PFSK-1 (cell line): ENCODE results near the gene IL23A.

Source experiments
- FOXP2 ChIP-seq: optimal IDR thresholded peaks from 2 replicates; pipeline ENCODE3; 2011; ENCODE audit warnings: borderline replicate concordance, control low read depth, inconsistent platforms; ENCODE audit not compliant: insufficient read depth; ENCODE audit errors: extremely low read length, extremely low read depth
- POLR2AphosphoS5 ChIP-seq: IDR thresholded peaks from 2 replicates; pipeline ENCODE4 v1.6.1; 2012; ENCODE audit warnings: low read depth, mild to moderate bottlenecking, control low read depth, low read length, moderate library complexity
- TAF1 ChIP-seq: IDR thresholded peaks from 2 replicates; pipeline ENCODE4 v1.6.1; 2012; ENCODE audit warnings: low read length, control low read depth, borderline replicate concordance; ENCODE audit not compliant: insufficient read depth
- TF ChIP-seq, protein P1 (sequence below), 2 experiments: IDR thresholded peaks; 2 replicates each; pipeline versions ENCODE4 v1.6.1 to v1.8.0; 2011 to 2012; ENCODE audit warnings: low read depth in 2 of 2, low read length in 2 of 2, control low read depth in 1 of 2, inconsistent platforms in 1 of 2, mild to moderate bottlenecking in 1 of 2, moderate library complexity in 1 of 2; ENCODE audit not compliant: insufficient read depth in 1 of 2

DNA sequence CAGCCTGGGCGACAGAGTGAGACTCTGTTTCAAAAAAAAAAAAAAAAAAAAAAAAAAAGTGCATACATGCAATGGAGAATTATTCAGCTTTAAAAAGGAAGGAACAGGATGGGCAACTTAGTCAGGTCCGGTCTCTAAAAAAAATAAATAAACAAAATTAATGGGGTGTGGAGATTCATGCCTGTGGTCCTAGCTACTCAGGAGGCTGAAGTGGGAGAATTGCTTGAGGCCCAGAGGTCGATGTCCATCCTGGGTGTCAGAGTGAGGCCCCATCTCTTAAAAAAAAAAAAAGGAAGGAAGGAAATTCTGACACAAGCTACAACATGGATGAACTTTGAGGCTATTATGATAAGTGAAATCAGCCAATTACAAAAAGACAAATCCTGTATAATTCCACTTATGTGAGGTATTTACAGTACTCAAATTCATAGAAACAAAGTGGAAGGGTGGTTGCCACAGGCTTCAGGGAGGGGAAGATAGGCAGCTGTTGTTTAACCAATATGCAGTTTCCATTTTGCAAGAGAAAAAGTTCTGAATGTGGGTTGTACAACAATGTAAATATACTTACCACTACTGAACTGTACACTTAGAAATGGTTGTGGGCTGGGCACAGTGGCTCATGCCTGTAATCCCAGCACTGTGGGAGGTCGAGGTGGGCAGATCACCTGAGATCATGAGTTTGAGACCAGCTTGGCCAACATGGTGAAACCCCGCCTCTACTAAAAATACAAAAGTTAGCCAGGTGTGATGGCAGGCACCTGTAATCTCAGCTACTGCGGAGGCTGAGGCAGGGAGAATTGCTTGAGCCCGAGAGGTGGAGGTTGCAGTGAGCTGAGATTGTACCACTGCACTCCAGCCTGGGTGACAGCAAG, 36.3 kb downstream of the IL23A start:
- TF ChIP-seq, protein P1, sequence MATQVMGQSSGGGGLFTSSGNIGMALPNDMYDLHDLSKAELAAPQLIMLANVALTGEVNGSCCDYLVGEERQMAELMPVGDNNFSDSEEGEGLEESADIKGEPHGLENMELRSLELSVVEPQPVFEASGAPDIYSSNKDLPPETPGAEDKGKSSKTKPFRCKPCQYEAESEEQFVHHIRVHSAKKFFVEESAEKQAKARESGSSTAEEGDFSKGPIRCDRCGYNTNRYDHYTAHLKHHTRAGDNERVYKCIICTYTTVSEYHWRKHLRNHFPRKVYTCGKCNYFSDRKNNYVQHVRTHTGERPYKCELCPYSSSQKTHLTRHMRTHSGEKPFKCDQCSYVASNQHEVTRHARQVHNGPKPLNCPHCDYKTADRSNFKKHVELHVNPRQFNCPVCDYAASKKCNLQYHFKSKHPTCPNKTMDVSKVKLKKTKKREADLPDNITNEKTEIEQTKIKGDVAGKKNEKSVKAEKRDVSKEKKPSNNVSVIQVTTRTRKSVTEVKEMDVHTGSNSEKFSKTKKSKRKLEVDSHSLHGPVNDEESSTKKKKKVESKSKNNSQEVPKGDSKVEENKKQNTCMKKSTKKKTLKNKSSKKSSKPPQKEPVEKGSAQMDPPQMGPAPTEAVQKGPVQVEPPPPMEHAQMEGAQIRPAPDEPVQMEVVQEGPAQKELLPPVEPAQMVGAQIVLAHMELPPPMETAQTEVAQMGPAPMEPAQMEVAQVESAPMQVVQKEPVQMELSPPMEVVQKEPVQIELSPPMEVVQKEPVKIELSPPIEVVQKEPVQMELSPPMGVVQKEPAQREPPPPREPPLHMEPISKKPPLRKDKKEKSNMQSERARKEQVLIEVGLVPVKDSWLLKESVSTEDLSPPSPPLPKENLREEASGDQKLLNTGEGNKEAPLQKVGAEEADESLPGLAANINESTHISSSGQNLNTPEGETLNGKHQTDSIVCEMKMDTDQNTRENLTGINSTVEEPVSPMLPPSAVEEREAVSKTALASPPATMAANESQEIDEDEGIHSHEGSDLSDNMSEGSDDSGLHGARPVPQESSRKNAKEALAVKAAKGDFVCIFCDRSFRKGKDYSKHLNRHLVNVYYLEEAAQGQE (IDR thresholded peaks at IDR 0.05; ENCODE audit: insufficient read depth in 1 of 2, low read depth in 2 of 2, low read length in 2 of 2) = no peak
- TF ChIP-seq TAF1 (no peak), POLR2AphosphoS5 (no peak), FOXP2 (no peak)
